GM19395 (cell line): ENCODE data around the gene DBNDD2.

Experiments
- ATAC-seq: cut with Tn5 transposase; IDR thresholded peaks from one replicate; pipeline ENCODE4 v1.9.1; 2021; ENCODE audit warnings: mild to moderate bottlenecking, moderate library complexity; ENCODE audit not compliant: unreplicated experiment

The DBNDD2 gene

DNA sequence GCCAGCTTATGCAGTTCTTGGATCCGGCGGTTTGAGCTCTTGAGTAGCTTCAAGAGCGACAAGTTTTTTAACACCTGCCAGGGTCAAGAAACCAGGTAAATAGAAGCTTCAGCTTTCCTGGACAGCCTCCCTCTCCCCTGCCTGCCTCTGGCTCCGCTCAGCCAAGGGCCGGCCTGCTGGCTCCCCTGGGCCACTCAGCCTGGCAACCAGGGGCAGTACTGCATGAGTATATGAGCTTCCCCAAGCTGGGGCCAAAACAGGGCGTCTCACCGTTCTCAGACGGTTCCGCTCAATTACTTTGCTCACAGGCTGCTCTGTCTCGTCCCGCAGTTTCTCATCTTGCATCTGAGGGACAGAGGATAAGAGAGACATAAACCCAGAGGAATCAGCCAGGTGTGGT lies 30.8 kb upstream of the DBNDD2 start:
- ATAC-seq, result no peak

DNA sequence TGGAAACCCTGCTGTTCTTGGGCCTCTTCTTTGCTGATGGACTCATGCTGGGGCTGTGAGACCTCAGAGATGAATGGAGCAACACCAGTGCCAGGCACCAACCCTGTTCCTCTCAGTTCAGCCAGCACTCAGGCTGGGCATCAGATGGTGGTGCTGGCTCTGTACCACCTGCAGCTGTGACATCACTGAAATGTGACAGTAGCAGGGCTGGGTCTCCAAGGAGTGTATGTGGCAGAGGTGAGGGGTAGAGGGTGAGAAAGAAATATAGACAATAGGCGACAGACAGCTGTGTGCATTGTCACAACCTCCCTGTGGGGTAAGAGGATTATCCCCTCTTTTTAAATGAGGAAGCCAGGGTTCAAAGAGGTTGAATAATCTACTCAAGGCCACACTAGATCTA lies 29.9 kb upstream of the DBNDD2 start, which contains the start of gene TP53TG5:
TSS of gene TP53TG5 (minus strand) at position 135 of the 400 bp plus-strand sequence. CDS start at position 46, 89 bp downstream.
- ATAC-seq, result no peak

DNA sequence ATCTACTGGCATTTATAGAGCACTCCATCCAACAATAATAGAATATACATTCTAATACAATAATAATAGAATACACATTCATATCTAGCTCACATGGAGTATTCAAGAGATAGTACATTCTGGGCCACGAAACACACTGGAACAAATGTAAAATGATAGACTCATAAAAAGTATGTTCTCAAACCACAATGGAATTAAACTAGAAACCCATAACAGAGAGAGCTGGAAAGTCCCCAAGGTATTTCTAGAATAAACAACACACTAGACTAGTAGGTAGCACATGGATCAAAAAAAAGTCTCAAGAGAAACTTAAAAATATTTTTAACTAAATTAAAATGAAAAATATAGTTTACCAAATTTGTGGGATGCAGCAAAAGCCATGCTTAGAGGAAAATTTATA lies 20.8 kb upstream of the DBNDD2 start:
- no peak for ATAC-seq

DNA sequence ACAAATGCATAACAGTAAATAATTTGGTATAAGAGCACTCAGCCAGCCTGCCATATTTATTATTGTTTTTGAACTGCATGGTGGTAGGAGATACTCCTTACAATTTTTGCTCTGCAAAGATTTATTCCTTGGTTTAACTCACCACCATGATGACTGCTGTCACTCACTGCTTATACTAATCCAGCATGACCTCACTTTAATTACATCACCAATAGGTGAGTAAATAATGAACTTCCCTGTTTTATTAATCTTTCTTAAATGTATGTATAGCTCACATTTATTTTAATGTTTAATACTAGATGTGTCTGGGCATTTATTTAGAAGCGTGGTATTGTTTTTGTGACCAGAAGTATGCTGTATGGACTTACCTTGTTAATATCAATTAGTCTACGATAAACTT lies 17.2 kb upstream of the DBNDD2 start:
- no peak for ATAC-seq

DNA sequence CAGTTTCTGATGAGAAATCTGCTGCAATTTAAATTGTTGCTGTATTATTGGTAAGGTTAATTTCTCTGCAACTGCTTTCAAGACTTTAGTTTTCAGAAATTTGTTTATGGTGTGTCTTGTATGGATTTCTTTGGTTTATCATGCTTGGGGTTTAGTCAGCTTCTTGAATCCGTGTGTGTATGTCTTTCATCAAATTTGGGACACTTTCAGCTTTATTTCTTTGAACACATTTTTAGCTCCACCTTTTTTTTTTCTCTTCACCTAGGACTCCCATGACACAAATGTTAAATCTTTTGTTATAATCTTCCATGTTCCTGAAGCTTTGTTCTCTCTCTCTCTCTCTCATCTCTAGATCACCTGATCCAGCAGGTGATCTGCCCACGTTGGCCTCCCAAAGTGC lies 16.5 kb upstream of the DBNDD2 start:
- no peak for ATAC-seq

DNA sequence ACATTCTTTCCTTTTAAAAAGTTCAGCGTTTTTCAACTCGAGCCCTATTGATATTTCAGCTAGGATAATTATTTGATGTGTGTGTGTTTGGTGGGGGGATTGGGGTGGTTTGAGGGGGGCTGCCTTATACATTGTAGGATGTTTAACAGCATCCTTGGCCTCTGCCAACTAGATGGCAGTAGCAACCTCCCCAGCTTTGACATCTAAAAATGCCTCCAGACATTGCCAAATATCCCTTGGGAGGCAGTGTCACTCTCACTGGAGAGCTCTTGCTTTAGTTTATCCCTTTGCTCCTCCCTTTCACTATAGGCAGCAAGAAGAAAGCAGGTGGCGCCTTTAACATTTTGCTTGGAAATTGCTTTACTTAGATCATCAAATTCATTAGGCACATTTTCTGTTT lies 15.4 kb upstream of the DBNDD2 start:
- ATAC-seq, result no peak

DNA sequence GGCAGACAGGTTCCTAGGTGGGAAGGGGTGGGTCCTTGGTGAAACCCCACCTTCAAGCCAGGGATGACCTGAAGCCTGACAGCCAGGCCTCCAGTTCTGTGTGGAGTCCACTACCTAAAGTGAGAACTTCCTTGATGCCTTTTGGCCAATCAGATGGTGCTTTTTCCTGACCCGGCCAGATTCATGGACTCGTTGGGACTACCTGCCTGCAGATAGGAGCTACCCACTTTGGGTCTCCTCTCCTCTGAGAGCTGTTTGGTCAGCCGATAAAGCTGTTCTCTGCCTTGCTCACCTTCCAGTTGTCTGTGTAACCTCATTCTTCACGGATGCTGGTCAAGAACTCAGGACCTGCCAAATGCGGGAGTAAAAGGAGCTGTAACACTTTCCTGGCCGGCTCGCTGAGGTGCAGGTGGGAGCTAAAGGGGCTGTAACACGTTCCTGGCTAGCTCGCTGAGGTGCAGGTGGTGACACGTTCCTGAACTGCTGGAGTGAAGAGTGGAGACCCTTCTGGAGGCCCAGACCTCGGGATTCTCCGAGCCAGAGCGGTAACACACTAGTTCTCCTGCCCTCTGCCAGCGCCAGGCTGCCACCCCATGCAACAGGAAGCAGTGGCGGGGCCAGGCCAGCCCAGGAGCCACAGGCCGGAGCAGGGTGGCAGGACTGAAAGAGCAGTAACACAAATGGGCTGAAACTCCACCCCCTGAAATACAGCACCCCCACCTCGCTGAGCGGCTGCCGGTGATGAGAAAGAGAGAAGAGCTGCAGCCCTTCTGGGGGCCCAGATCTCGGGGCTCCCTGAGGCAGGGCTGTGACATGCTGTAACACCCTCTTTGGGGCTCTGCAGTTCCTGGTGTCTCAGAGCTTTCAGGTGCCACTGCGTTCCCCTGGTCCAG lies 13.6 kb upstream of the DBNDD2 start:
- no peak for ATAC-seq

DNA sequence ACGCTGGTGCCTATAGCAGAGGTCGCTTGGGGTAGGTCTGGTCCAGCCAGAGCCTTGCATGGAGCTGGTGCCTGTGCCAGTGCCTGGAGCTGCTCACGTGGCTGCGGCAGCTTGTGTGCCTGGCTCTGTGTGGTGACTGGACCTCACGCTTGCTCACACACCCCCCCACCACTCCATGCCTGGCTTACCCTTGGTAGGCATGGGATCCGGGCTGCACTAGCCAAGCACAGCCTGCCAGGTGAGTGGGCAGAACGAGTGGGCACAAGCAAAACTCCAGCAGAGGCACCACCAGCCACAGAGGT lies 13.0 kb upstream of the DBNDD2 start:
- no peak for ATAC-seq

DNA sequence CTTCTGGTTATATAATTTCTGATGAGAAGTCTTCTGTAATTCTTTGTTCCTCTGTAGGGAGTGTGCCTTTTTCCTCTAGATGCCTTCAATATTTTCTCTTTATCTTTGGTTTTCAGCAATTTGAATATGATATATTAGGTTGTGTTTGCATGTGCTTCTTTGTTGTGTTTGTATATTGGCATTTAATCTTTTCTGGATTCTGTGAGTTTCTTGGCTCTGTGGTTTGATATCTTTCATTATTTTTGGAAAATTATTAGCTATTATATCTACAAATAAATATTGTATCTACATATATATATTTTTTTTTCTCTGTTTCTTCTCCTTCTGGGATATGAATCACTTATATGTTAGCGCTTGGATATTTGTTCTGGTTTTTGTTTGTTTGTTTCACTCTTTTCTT lies 9.1 kb upstream of the DBNDD2 start:
- no peak for ATAC-seq

DNA sequence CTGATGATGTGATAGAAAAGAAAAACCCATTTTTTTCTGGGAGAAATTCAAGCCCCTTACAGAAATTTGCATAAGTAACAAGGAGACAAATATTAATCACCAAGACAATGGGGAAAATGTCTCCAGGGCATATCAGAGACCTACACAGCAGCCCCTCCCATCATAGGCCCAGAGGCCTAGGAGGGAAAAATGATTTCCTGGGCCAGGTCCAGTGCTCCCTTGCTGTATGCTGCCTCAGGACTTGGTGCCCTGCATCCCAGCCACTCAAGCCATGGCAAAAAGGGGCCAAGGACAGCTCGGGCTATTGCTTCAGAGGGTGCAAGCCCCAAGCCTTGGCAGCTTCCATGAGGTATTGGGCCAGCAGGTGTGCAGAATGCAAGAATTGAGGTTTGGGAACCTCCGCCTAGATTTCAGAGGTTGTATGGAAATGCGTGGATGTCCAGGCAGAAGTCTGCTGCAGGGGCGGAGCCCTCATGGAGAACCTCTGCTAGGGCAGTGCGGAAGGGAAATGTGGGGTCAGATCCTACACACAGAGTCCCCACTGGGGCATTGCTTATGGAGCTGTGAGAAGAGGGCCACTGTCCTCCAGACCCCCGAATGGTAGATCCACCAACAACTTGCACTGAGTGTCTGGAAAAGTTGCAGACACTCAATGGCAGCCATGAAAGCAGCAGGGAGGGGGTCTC lies 7.6 kb upstream of the DBNDD2 start:
- no peak for ATAC-seq

DNA sequence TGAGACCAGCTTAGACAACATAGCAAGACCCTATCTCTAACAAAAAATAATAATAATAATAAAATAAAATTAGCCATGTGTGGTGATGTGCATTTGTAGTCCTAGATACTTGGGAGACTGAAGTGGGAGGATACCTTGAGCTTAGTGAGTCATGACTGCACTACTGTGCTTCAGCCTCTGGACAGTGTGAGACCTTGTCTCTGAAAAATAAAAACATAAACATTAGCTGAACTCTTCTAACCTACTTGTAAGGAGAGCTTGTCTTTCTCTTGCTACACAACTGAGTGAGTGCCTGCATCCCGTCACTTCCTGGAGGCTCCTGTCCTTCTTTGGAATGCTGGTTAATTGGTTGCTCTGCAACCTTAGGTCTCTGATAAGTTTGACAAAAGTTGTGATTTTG lies 5.1 kb upstream of the DBNDD2 start:
- no peak for ATAC-seq

DNA sequence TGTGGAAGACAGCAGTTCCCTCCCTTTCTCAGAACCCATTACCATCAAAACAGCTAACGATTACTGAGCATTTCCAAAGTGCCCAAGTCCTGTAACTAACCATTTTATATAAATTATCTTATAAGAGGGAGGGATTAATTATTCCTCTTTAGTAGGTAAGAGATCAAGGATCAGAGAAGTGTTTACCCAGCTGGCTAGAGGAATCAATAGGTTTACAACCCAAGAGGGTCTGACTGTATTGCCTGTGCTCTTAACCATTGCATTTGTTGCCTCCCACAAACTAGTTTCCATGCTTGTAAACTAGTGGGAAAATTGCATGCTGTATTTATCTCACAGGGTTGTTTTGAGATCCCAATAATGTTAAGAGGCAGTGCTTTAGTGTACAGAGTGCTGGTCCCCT lies 3.7 kb upstream of the DBNDD2 start:
- ATAC-seq, result no peak

DNA sequence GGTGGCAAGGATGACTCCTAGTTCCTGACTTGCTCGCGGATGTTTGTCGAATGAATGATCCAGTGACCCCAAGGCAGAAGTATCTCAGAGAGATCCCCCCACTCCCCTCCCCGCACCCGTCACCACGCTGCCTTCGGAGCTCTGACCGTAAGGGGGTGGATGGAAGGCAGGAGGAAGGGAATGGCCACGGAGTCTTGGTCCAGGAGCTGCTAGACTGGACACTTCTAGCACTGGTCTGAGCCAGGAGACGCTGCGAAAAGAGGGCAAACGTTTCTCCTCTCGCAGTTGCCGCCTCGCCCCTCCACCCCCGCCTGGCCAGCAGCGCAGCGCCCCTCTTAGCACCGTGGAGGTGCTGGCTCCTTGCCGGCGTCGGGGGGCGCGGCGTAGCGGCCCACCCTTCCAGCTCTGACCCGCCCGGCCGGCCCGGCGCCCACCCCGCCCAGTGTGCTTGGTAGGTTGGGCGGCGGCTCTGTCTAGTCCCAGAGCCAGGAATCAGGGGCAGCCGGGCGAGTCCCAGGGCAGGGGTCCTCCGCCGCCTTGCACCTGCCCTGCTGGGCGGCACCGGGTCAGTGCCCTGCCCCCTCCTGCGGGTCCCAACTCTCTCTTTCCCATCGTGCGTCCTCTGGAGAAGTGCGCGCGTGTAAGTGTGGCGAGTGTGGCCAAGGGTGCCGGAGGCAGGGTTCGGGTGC lies 2.4 kb upstream of the DBNDD2 start:
- no peak for ATAC-seq

DNA sequence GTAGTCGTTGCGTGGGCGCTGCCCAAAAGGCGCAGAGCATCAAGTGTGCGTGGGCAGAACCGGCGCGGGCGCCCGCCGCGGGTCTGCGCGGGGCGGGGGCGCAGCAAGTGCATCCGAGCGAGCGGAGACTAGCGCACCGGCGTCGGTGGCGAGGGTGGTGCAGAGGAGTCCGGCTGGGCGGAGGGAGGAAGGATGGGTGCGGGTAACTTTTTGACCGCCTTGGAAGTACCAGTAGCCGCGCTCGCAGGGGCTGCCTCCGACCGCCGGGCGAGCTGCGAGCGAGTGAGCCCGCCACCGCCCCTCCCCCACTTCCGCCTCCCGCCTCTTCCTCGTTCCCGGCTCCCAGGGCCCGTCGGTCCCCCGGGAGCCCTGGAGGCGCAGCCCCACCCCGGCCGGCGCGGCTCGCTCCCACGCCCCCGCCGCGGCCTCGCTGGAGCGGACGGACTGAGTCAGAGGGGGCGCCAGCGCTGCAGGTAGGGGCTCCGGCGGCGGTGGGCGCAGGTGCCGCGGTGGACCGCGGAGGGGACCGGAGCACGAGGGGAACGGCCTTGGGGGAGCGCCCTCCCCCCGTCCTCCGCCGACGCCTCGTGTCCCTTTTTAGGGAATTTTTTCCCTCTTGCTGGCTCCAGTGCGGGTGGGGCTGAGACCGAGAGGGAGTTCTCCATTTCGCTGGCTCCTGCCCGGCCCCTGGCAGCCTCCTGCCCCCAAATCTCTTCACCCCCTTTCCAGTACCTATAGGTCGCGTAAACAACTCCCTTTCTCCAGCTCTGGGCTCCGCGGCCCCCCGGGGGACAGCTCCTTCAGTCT lies 1.6 kb upstream of the DBNDD2 start:
- ATAC-seq, result no peak

DNA sequence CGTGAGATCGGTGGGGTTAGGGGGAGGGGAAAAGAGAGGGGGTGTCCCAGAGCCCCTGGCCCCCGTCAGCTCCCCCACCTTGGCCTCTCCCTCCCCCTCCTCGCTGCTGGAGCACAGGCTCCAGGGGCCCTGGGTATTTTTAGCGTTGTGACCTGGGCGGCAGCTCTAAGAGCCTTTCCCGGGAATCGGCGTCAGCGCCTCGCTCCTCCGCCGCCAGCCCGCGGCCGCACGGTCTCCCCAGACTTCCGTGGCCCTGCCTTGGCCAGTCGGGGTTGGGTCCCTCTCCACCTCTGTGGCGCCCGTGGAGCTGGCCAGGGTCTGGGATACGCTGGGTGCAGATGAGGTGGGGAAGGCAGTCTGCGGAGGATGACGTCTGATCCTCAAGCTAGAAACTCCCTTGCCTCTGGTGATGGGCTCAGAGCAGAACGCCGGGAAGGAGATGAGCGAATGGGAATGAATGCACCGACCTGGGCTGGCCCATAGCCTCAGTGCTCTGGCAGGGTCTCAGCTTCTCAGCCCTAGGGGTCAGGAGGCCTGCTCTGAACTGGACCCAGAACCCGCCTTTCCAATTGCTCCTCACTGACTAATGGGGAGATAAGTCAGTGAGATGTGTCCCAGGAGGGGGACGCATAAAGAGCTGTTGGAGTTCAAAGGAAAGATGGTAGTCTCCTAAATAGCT lies 883 bp upstream of the DBNDD2 start:
- ATAC-seq, result no peak

DNA sequence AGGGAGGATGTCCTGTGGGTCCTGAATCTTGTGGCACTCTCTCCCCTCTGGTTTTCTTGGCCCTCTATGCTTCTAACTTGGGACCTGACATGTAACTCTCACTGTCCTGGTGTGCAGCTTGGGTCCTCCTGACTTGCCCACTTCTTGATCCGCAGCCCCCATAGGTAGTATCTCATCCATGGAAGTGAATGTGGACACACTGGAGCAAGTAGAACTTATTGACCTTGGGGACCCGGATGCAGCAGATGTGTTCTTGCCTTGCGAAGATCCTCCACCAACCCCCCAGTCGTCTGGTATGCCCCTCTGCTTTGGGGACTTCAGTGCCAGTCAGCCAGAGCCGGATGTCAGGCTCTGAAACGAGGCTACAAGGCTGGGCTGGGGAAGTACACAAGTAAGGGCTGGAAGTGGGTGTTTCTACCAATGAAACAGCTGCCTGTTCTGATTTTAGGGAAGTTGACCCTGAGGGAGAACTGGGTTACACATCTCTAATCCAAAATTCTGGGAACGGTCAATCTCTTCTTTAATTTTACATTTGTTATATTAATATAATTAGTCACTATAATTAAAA lies 641 bp downstream of the DBNDD2 start:
- no peak for ATAC-seq

DNA sequence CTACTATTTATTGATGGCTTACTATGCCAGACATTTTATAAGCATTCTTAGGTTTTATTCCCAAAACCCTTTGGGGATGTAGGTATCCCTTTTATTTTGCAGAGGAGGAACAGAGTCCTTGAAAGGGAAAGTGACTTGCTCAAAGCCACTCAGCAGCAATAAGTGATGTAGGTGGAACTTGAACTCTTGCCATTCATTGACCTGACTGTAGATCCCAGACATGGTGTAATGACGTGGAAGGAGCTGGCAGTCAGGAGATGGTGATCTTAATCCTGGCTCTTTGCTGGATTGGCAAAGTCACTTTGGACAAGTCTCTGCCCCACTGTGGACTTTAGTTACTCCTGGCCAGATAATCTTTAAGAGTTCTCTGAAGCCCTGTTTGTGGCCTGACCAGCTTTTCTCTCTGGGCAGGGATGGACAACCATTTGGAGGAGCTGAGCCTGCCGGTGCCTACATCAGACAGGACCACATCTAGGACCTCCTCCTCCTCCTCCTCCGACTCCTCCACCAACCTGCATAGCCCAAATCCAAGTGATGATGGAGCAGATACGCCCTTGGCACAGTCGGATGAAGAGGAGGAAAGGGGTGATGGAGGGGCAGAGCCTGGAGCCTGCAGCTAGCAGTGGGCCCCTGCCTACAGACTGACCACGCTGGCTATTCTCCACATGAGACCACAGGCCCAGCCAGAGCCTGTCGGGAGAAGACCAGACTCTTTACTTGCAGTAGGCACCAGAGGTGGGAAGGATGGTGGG lies 1.6 kb downstream of the DBNDD2 start:
- no peak for ATAC-seq

DNA sequence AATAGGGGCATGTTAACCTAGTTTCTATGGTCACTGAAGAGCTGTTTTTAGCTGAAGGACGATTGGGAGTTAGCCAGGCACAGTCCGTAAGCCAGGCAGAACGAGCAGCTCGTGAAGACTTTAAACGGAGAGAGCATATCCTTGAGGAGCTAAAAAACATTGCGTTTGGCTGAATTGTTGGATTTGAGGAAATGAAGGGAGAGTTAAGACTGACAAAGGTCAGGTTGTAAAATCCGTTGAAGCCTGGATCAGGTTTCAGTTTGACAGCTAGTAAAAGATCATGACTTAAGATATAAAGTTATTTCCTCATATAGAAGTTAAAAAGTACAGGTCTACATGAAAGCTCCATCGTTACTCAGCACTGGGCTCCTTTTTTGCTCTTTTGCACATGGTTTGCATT lies 2.8 kb downstream of the DBNDD2 start:
- no peak for ATAC-seq

DNA sequence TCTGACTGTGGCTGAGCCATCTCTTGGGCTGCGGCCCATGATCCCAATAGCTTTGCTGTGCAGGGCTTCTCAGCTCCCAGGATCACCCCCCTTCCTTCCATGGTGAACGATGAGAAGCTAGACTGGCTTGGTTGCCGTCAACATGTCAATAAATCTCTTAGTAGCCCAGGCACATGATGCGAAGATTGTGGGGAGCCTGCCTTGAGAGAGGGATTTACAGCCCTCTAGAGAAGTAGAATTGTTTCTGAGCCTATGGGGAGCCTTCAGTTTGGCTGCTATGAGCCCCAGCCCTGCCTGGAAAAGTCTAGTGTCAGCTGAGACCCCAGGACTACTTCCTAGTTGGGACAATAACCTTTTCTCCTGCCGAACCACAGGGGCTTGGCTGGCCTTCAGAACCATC lies 4.6 kb downstream of the DBNDD2 start:
- ATAC-seq, result no peak

DNA sequence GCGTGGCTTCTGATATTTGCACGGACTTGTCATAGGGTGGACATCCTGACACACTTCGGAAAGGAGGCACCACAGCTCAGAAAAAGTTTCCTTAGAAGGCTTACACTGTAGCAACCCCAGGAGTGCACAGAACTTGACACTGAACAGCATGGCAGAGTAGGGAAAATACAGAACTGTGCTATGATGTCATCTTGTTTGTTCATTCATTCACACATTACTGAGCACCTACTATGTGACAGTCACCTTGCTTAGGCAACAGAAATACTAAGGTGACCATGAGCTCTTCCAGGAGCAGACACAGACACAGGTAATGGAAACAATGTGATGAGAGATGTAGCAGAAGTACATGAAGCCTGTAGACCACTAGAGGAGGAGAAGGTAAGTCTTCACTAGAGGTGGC lies 5.4 kb downstream of the DBNDD2 start:
- ATAC-seq, result no peak
